Measurements from ENCODE around the gene LIN54.

GRCh38 chr4:82906469-82906868 lies 104.2 kb downstream of the LIN54 start:
- TF ChIP-seq PATZ1 (CRISPR knock-in tag; IDR thresholded peaks at IDR 0.05; ENCODE audit: borderline replicate concordance) (no peak), ZFP30 (CRISPR knock-in tag; IDR thresholded peaks at IDR 0.05) (no peak), TCF4 (CRISPR knock-in tag; IDR thresholded peaks at IDR 0.05; ENCODE audit: borderline replicate concordance) (no peak), OSR1 (CRISPR knock-in tag; IDR thresholded peaks at IDR 0.05) (no peak), CREB5 (CRISPR knock-in tag; IDR thresholded peaks at IDR 0.05; ENCODE audit: low read depth) (no peak), CSRNP3 (CRISPR knock-in tag; IDR thresholded peaks at IDR 0.05) (no peak), ZNF70 (CRISPR knock-in tag; IDR thresholded peaks at IDR 0.05) (no peak), TSHZ2 (CRISPR knock-in tag; IDR thresholded peaks at IDR 0.05) (no peak), ARNTL (CRISPR knock-in tag; IDR thresholded peaks at IDR 0.05; ENCODE audit: borderline replicate concordance, low read depth) (no peak)

Data from SK-N-SH treated with all-trans-retinoic acid at 6 μM for 48 hours (cell line).